T-helper 1 cell treated with Interleukin-12 subunit alpha and Interleukin-12 subunit beta and Interleukin-4 antibody, amounts not matched to agents 30 μg/mL and 1 μg/mL, for 36 hours (primary cell): ENCODE results near the gene YIF1A.
"Not testable (repeated sequence)": the region's sequence is repeated elsewhere in the genome, so short reads cannot be mapped to it uniquely, and the experiment has no call there.

ENCODE experiments used
- H3K27ac Mint-ChIP-seq: one replicate; pipeline ENCODE4 v1.8.0; 2021; ENCODE audit warnings: mild to moderate bottlenecking, mixed read lengths
- H3K27me3 Mint-ChIP-seq: one replicate; pipeline ENCODE4 v1.8.0; 2021; ENCODE audit warnings: low read depth, mixed read lengths
- H3K36me3 Mint-ChIP-seq: one replicate; pipeline ENCODE4 v1.8.0; 2021; ENCODE audit warnings: low read depth, mixed read lengths
- H3K4me1 Mint-ChIP-seq: one replicate; pipeline ENCODE4 v1.8.0; 2021; ENCODE audit warnings: low read depth, mixed read lengths
- H3K4me3 Mint-ChIP-seq: one replicate; pipeline ENCODE4 v1.8.0; 2021; ENCODE audit warnings: mild to moderate bottlenecking, moderate library complexity, mixed read lengths
- H3K9me3 Mint-ChIP-seq: one replicate; pipeline ENCODE4 v1.8.0; 2021; ENCODE audit warnings: mixed read lengths

YIF1A gene

GRCh38 chr11:66277471-66278362 lies 11.2 kb downstream of the YIF1A start, which contains the start of gene CNIH2:
Gene CNIH2 (plus strand): TSS chr11:66278175. CDS start chr11:66278457, 282 bp downstream.
- peaks cover 15% of the 10 kb centered on the region for H3K4me1 Mint-ChIP-seq
- H3K4me3 Mint-ChIP-seq: peak within 1 kb of the TSS; percentile 53
- H3K27ac Mint-ChIP-seq: peak within 1 kb of the TSS; percentile 59
- H3K27me3 Mint-ChIP-seq: peaks cover 5% of the 10 kb centered on the region
- peaks cover 33% of the 10 kb centered on the region for H3K36me3 Mint-ChIP-seq
- no peaks in the 10 kb centered on the region for H3K9me3 Mint-ChIP-seq

GRCh38 chr11:66277064-66277463 lies 11.9 kb downstream of the YIF1A start:
- H3K36me3 Mint-ChIP-seq: peaks cover 37% of the 10 kb centered on the region
- not testable (repeated sequence) for H3K4me3 Mint-ChIP-seq, H3K27me3 Mint-ChIP-seq, H3K9me3 Mint-ChIP-seq, H3K27ac Mint-ChIP-seq
- peaks cover 19% of the 10 kb centered on the region for H3K4me1 Mint-ChIP-seq

DNA sequence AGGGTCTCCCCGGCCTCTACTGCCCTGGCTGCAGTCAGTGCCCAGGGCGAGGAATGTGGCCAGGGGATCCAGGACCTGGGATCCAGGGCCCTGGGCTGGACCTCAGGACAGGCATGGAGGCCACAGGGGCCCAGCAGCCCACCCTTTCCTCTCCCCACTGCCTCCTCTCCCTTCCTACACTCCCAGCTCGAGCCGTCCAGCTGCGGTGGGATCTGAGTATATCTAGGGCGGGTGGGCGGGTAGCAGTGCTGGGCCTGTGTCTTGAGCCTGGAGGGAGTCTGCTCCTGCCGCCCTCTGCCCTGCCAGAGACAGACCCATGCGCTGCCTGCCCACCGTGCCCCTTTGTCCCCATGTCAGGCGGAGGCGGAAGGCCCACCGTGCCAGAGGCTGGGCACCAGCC lies 12.3 kb downstream of the YIF1A start:
- H3K36me3 Mint-ChIP-seq: peaks cover 36% of the 10 kb centered on the region
- H3K9me3 Mint-ChIP-seq, H3K27ac Mint-ChIP-seq, H3K4me3 Mint-ChIP-seq, H3K27me3 Mint-ChIP-seq: not testable (repeated sequence)
- peaks cover 18% of the 10 kb centered on the region for H3K4me1 Mint-ChIP-seq

DNA sequence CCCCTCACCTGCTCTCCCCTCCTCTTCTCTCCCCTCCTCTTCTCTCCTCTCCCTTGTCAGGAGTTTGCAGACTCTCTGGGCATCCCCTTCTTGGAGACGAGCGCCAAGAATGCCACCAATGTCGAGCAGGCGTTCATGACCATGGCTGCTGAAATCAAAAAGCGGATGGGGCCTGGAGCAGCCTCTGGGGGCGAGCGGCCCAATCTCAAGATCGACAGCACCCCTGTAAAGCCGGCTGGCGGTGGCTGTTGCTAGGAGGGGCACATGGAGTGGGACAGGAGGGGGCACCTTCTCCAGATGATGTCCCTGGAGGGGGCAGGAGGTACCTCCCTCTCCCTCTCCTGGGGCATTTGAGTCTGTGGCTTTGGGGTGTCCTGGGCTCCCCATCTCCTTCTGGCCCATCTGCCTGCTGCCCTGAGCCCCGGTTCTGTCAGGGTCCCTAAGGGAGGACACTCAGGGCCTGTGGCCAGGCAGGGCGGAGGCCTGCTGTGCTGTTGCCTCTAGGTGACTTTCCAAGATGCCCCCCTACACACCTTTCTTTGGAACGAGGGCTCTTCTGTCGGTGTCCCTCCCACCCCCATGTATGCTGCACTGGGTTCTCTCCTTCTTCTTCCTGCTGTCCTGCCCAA lies 12.8 kb downstream of the YIF1A start:
- Mint-ChIP-seq H3K4me3 (no peak overlapping the region), H3K9me3 (no peaks in the 10 kb centered on the region), H3K36me3 (peaks cover 33% of the 10 kb centered on the region), H3K27me3 (peaks cover 5% of the 10 kb centered on the region), H3K4me1 (peaks cover 18% of the 10 kb centered on the region), H3K27ac (no peak overlapping the region)

DNA sequence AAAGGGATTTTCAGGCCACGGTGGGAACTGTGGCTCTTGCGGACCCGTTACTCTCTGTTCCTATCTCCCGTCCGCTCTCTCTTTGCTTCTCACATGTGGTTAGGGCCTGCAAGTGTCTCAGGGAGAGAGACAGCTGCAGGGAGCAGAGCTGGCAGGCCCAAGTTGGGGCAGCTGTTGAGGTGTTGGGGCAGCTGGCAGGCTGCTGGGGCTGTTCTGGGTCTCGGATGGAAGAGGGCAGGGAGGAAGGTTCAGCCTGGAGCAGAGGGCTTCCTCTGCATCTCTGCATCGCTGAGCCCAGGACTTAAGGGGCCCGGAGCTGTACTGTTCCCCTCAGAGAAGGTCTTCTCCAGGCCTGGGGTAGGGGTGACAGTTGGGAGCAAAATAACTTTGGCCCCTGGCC lies 13.5 kb downstream of the YIF1A start:
- H3K4me1 Mint-ChIP-seq: peaks cover 19% of the 10 kb centered on the region
- H3K36me3 Mint-ChIP-seq: peaks cover 34% of the 10 kb centered on the region
- peaks cover 5% of the 10 kb centered on the region for H3K27me3 Mint-ChIP-seq
- H3K4me3 Mint-ChIP-seq: no peak overlapping the region
- no peak overlapping the region for H3K27ac Mint-ChIP-seq
- H3K9me3 Mint-ChIP-seq: no peaks in the 10 kb centered on the region

GRCh38 chr11:66274219-66274618 lies 14.7 kb downstream of the YIF1A start:
- H3K27ac Mint-ChIP-seq: no peak overlapping the region
- H3K4me1 Mint-ChIP-seq: peaks cover 24% of the 10 kb centered on the region
- no peak overlapping the region for H3K4me3 Mint-ChIP-seq
- no peaks in the 10 kb centered on the region for H3K9me3 Mint-ChIP-seq
- H3K36me3 Mint-ChIP-seq: peaks cover 39% of the 10 kb centered on the region
- H3K27me3 Mint-ChIP-seq: no peaks in the 10 kb centered on the region

- H3K27ac Mint-ChIP-seq: peak overlapping the region; percentile 43
- H3K27me3 Mint-ChIP-seq: no peaks in the 10 kb centered on the region
- no peak overlapping the region for H3K4me3 Mint-ChIP-seq
- H3K36me3 Mint-ChIP-seq: peaks cover 42% of the 10 kb centered on the region
- no peaks in the 10 kb centered on the region for H3K9me3 Mint-ChIP-seq
- H3K4me1 Mint-ChIP-seq: peaks cover 29% of the 10 kb centered on the region
These were observed 16.3 kb downstream of the YIF1A start for GRCh38 chr11:66272596-66272995.

DNA sequence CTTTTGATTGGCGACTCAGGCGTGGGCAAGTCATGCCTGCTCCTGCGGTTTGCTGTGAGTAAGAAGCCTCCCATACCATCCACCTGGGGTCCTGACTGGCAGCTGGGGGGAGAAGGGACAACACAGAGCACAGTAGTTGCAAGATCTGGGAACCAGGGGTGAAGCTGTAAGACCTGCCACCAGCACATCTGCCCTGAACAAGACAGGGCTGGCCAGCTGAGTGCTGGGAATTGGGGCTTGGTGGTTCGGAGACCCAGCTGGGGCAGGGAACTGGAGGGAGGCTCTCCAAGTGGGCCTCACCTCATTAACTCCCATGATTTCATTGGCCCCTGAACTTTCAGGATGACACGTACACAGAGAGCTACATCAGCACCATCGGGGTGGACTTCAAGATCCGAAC lies 17.1 kb downstream of the YIF1A start:
- Mint-ChIP-seq H3K4me1 (peaks cover 32% of the 10 kb centered on the region), H3K36me3 (peaks cover 44% of the 10 kb centered on the region), H3K4me3 (peak overlapping the region; percentile 42), H3K27ac (no peak overlapping the region), H3K27me3 (no peaks in the 10 kb centered on the region), H3K9me3 (no peaks in the 10 kb centered on the region)

GRCh38 chr11:66268952-66269905 lies 19.7 kb downstream of the YIF1A start:
- Mint-ChIP-seq H3K36me3 (peaks cover 32% of the 10 kb centered on the region), H3K4me3 (peak overlapping the region; percentile 99), H3K27me3 (no peaks in the 10 kb centered on the region), H3K4me1 (peaks cover 32% of the 10 kb centered on the region), H3K9me3 (no peaks in the 10 kb centered on the region), H3K27ac (peak overlapping the region; percentile 97)

- Mint-ChIP-seq H3K27me3 (no peaks in the 10 kb centered on the region), H3K4me1 (peaks cover 30% of the 10 kb centered on the region), H3K4me3 (peak within 1 kb of the TSS; percentile 99), H3K9me3 (no peaks in the 10 kb centered on the region), H3K36me3 (peaks cover 27% of the 10 kb centered on the region), H3K27ac (peak within 1 kb of the TSS; percentile 97)
These were observed 20.5 kb downstream of the YIF1A start, which contains the start of gene RAB1B for GRCh38 chr11:66268244-66268951. Gene RAB1B (plus strand): TSS chr11:66268639. CDS start chr11:66268680, 41 bp downstream.

- peak overlapping the region; percentile 99 for H3K4me3 Mint-ChIP-seq
- no peaks in the 10 kb centered on the region for H3K9me3 Mint-ChIP-seq
- peak overlapping the region; percentile 95 for H3K27ac Mint-ChIP-seq
- H3K27me3 Mint-ChIP-seq: no peaks in the 10 kb centered on the region
- peaks cover 20% of the 10 kb centered on the region for H3K36me3 Mint-ChIP-seq
- peaks cover 28% of the 10 kb centered on the region for H3K4me1 Mint-ChIP-seq
These were observed 21.3 kb downstream of the YIF1A start for GRCh38 chr11:66267379-66268243.

DNA sequence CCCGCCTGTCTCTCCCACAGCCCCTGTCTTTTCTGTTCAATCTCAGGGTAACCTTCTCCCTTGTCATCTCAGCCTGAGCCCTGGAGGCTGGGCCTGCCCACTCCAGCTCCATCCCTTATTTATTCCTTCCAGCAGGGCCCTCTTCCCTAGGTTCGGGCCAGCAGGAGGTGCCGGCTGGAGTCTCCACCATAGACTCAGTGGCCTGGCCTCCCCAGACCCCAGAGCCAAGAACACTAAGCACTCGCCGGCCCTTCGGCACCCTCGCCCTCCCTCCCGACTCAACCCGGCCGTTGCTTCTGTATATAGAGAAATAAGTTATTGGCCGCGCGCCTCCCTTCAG lies 21.9 kb downstream of the YIF1A start:
- Mint-ChIP-seq H3K27ac (peak overlapping the region; percentile 71), H3K27me3 (no peaks in the 10 kb centered on the region), H3K36me3 (peaks cover 20% of the 10 kb centered on the region), H3K4me1 (peaks cover 25% of the 10 kb centered on the region), H3K9me3 (no peaks in the 10 kb centered on the region), H3K4me3 (peak overlapping the region; percentile 56)

DNA sequence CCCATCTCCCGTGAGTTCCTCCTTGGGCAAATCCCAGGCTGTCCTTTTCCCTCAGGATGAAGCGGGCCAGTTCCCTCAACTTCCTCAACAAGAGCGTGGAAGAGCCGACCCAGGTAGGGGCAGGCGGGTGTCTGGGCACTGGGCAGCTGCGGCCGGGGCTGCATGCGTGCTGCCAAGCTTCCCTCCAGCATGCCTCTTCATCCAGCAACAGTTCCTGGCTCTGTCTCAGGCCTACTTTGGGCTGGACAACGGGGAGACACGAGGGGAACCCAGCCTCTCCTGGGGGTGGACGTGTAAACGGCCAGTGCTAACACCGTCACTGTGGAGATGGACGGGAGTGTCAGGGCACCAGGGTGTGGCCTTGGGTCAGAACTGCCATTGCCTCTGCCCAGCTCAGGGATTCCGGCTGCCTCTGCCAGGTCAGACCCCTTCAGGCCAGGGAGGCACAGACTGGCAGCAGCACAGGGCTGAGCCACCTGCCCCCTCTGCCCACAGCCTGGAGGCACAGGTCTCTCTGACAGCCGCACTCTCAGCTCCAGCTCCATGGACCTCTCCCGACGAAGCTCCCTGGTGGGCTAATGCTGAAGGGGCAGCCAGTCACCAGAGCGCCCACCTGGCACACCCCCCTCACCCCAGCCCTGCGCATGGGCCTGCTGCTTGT lies 22.4 kb downstream of the YIF1A start:
- Mint-ChIP-seq H3K27ac (peak overlapping the region; percentile 71), H3K27me3 (no peaks in the 10 kb centered on the region), H3K4me1 (peaks cover 24% of the 10 kb centered on the region), H3K4me3 (no peak overlapping the region), H3K9me3 (no peaks in the 10 kb centered on the region), H3K36me3 (peaks cover 19% of the 10 kb centered on the region)
